Measurements from ENCODE around the gene ASB5.
"Not testable (repeated sequence)": the region's sequence is repeated elsewhere in the genome, so short reads cannot be mapped to it uniquely, and the experiment has no call there.

ASB5 gene

GRCh38 chr4:176217510-176217909 is 51.5 kb downstream of the ASB5 start:
- FAIRE-seq, result no peak

DNA sequence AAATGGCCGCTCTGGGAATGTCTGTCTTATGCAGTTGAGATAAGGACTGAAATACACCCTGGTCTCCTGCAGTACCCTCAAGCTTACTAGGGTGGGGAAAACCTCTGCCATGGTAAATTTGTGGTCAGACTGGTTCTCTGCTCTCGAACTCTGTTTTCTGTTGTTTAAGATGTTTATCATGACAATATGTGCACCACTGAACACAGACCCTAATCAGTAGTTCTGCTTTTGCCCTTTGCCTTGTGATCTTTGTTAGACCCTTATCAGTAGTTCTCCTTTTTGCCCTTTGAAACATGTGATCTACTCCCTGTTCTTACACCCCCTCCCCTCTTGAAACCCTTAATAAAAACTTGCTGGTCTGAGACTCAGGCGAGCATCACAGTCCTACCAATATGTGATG is 56.7 kb downstream of the ASB5 start:
- not testable (repeated sequence) for FAIRE-seq

DNA sequence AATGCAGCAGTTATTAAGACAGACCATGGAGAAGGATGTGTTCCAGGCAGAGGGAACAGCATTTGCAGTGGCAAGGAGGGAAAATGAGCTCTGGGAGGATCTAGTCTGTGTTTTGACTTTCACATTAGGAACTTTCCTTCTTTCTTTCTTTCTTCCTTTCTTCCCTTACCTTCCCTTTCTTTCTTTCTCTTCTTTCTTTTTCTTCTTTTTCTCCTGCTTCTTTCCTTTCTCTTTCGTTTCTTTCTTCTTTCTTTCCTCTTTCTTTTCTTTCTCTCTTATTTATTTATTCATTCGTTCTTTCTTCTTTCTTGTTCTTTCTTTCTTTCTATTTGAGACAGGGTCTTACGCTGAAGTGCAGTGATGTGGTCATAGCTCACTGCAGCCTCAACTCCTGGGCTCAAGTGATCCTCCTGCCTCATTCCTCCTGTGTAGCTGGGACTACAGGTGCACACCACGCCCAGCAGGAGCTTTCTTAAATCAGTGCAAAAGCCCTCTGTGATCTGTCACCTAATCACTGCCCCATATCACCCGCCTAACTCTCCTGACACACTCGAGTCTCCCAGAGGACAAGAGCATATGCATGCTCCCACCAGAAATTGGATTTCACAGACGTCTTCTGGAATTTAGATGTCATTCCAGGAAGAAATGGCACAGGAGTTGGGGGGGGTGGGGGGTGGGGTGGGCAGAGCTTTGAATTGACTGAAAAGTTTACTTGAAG is 58.3 kb downstream of the ASB5 start:
- no peak for FAIRE-seq

DNA sequence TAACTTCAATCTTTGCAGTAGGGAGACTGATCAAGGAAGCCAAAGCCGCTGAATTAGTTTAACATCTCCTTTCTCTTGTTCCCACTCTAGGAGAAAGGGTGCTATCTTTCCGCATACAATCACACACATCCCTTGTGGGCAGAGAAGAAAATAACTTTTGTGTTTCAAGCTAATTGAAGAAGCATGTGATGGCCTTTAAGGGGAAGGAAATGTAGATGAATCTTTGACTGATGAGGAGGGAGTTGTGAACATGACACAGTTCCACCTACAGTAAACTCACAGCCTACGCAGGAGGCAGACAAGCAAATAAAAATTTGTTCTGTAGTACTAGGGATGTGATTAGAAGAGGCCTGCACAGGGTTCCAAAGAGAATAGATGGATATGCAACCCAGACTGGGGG is 58.9 kb downstream of the ASB5 start:
- no peak for FAIRE-seq

- FAIRE-seq, result no peak
Measured at GRCh38 chr4:176209535-176209934, 59.5 kb downstream of the ASB5 start.

- no peak for FAIRE-seq
Measured at GRCh38 chr4:176207839-176208238, 61.2 kb downstream of the ASB5 start.

DNA sequence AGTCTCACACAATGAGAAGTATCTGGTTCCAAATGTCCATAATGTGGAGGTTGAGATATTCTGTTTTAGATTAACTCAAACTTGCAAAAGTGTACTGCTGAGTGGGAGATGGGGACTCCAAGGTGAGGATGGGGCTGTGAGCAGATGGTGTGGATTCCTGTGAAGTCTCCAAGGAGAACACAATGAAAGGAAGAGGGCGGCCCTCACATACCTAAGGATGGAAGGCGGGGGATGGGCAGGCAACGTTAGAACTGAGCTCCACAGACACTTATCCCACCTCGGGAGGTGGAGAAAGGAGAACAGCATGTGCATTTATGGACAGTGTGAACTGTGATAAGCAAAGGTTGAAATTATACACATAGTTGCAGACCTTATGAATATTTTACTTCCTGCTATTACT is 63.7 kb downstream of the ASB5 start:
- no peak for FAIRE-seq

- no peak for FAIRE-seq
Measured at GRCh38 chr4:176198316-176198903, 70.6 kb downstream of the ASB5 start.

- peak; percentile 69 for FAIRE-seq
Measured at GRCh38 chr4:176195184-176195978, 73.6 kb downstream of the ASB5 start, which contains the start of gene SPATA4. Gene SPATA4 (minus strand): TSS chr4:176195585. CDS start chr4:176195562, 23 bp downstream.

- FAIRE-seq, result no peak
Measured at GRCh38 chr4:176193938-176194337, 75.1 kb downstream of the ASB5 start.

DNA sequence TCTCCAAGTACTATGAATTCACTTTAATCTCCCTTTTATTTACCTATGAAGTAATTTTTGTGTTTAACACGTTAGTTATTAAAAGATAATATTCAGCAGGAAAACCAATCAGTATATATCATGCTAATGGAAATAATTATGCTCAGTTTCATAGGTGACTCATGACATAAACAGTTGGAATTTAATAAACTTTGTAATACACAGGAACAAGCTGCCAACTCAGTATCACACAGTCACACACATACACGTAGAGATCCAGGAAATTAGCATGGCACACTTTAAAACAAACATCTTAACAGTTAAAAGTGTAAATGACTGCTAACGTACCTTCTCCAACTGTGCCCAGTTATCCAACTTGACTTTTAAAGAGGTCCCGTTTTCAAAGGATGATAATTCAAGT is 75.9 kb downstream of the ASB5 start:
- FAIRE-seq, result no peak

DNA sequence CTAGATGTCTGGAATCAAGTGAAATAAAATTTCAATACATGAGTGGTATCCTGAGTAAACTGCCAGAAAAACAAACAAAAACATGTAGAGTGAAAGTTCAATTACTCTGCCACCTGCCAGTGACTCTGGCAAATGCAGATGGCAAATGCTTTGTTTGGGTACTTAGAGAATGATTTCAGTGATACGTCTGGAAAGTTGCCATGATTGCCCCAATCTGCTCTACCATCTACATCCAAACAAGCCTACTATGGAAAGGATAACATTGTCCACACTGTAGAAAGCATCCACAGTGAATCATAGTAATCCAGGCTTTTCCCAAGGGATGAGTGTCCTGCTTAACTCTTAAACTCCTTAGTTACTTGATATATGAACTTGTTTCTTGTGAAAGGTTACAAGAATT is 77.0 kb downstream of the ASB5 start:
- FAIRE-seq, result no peak

DNA sequence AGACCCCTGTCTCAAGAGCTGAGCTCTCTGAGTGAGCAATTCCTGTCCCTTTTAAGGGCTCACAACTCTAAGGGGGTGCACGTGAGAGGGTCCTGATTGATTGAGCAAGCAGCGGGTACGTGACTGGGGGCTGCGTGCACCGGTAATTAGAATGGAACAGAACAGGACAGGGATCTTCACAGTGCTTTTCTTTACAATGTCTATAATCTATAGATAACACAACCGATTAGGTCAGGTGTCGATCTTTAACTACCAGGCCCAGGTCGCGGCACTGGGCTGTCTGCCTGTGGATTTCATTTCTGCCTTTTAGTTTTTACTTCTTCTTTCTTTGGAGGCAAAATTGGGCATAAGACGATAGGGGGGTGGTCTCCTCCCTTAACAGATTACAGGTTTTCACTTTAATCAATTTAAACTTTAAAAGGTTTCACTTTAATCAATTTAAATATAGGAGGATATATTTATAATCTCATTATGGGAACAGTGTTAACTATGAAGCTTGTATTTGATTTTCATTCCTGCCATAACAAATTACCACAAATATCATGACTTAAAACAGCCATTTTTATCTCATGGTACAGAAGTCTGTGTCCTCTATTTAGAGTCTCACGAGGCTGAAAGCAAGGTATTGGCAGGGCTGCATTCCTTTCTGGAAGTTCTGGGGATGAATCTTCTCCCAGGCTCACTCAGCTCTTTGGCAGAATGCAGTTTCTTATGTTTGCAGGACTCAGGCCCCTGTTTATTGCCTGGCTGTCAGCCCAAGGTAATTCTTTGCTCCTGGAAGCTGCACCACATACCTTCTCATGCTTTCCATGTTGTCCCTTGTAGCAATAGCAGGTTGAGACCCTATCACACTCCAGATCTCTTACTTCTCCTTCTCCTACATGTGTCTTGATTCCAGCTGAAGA is 78.9 kb downstream of the ASB5 start:
- no peak for FAIRE-seq

DNA sequence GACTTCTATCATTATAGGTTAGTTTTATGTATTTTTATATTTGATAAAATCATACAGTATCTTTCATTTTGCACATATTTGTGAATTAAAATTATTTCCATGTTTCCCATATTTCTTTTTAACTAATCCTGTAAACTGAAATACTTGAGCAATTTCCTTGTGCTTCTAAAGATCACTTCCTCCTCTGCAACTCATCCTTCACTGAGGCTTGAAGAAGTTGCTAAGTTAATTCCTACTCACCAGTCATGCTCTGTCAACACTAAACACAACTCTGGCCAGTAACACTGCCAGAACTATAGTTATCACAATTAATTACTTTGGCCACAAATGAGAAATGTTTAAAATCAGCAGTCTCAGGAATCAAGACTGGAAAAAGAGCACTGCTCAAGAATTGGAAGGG is 80.4 kb downstream of the ASB5 start:
- no peak for FAIRE-seq

DNA sequence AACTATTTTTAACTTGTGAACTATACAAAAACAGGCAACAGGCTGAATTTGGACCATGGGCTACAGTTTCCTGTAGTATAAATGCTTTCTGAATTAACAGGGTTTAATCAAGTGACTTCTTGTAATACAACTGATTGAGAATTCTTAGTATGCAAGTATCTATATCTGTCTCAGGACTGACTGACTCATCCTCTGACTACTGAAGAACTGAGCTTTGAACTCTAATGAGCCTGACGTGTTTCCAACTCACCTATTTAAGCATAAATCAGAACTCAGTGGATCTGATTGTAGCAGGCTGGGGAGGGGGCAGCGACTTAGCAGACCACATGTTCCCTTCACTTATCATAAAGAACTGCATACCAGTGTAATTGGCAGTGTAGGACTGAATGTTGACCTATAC is 81.4 kb downstream of the ASB5 start:
- no peak for FAIRE-seq

GRCh38 chr4:176186671-176187395 is 82.2 kb downstream of the ASB5 start:
- FAIRE-seq, result no peak

GRCh38 chr4:176186067-176186466 is 83.0 kb downstream of the ASB5 start:
- no peak for FAIRE-seq

DNA sequence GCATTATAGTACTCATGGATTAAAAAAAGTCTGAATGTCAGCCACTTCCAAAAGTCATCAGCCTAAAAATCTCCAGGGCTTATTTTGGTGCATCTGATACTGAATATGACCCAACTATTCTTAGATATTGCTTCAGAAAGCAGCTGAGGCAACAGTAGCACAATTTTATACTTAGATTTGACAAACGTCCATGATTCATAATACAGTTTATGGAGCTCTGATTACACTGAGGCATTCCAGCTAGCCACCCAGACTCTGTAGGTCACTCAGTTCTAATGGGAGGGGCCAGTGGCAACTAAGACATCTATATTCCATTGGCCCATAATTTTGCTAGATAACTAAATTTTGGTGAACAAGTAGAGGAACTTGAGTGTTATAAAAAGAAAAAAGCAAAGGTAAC is 84.0 kb downstream of the ASB5 start:
- FAIRE-seq, result no peak

Data from colon (tissue), 2 donors.